ENCODE measurements around the gene CD6. TPM values are rescaled to one million over a fixed set of nuclear protein-coding genes. Genes with fewer than 3 reads are reported as not detected.

The CD6 gene
- total RNA-seq, 1 donor from 2014 or later, result not detected

DNA sequence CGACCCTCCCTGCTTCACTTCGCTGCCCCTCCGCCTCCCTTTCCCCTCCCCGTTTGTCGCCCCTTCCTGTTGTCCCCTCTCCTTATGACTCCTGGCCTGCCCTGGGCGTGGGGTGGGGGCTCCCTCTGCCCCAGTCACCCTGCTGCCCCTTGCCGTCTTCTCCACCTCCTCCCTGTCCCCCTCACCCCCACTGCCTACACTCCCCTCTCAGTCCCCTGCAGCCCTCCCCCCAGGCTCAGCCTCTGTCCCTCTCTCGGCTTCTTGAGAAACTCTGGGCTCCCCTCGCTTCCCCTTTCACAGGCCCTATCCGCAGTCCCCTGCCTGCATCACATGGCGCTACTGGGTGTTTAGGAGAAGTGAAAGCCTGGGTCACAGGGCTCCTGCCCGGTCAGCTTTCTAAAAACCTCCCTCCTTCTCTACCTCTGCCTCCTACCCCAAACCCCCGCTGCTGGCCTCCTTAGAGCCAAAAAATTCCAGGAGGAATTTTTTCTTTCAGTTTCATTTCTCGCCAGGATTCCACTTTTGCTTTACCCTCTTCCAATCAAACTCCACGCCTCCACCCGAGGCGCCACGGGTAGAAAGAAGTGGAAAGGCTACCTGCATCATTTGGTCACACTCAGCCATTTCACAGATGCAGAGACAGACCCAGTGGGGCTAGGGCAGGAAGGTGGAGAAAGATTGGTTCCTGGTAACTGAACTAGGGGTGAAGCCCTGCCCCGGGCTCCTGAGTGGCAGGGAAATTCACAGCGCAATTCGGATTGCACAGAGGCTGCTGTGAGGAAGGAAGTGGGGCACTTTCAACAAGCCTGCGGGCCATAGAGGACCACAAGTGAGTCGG, 19.4 kb upstream of the CD6 start, which contains the start of gene SLC15A3:
TSS of gene SLC15A3 (minus strand) at position 273 of the 838 bp plus-strand sequence. CDS start 625 bp downstream, outside the sequence.
- Histone ChIP-seq H3K27me3 (ENCODE audit: control insufficient read depth, insufficient read depth, low read length) (no peaks in the 10 kb centered on the region), H3K36me3 (ENCODE audit: control insufficient read depth, insufficient read depth, low read length) (no peaks in the 10 kb centered on the region), H3K4me3 (ENCODE audit: low read depth, low read length) (peak within 1 kb of the TSS; percentile 17)
- FAIRE-seq, result no peak
- DNase-seq (ENCODE audit: low read depth), result no peak
- TF ChIP-seq, protein P1, sequence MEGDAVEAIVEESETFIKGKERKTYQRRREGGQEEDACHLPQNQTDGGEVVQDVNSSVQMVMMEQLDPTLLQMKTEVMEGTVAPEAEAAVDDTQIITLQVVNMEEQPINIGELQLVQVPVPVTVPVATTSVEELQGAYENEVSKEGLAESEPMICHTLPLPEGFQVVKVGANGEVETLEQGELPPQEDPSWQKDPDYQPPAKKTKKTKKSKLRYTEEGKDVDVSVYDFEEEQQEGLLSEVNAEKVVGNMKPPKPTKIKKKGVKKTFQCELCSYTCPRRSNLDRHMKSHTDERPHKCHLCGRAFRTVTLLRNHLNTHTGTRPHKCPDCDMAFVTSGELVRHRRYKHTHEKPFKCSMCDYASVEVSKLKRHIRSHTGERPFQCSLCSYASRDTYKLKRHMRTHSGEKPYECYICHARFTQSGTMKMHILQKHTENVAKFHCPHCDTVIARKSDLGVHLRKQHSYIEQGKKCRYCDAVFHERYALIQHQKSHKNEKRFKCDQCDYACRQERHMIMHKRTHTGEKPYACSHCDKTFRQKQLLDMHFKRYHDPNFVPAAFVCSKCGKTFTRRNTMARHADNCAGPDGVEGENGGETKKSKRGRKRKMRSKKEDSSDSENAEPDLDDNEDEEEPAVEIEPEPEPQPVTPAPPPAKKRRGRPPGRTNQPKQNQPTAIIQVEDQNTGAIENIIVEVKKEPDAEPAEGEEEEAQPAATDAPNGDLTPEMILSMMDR (IDR thresholded peaks at IDR 0.05; ENCODE audit: insufficient read depth, low read length, severe bottlenecking), result no peak

DNA sequence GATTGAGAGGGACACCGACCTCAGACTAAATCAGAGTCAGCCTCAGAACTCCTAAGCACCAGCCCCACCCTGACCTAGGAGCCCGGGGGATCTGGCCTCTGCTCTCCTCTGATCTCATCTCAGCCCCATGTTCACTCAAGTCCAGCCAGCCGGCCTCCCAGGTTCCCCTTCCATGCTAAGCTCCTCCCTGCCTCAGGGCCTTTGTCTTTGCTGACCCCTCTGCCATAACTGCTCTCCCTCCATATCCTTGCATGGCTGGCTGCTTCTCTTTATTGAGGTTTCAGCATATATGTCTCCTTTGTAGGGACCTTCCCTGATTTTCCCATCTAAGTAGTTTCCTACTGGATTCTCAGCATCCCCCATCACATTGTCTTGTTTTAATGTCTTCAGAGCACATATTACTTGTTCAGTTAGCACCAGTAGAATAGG, 18.7 kb upstream of the CD6 start:
- no peak overlapping the region for H3K4me3 ChIP-seq (ENCODE audit: low read depth, low read length)
- TF ChIP-seq, protein P1 (IDR thresholded peaks at IDR 0.05; ENCODE audit: insufficient read depth, low read length, severe bottlenecking), result no peak
- no peaks in the 10 kb centered on the region for H3K36me3 ChIP-seq (ENCODE audit: control insufficient read depth, insufficient read depth, low read length)
- FAIRE-seq, result no peak
- no peaks in the 10 kb centered on the region for H3K27me3 ChIP-seq (ENCODE audit: control insufficient read depth, insufficient read depth, low read length)
- no peak for DNase-seq (ENCODE audit: low read depth)

DNA sequence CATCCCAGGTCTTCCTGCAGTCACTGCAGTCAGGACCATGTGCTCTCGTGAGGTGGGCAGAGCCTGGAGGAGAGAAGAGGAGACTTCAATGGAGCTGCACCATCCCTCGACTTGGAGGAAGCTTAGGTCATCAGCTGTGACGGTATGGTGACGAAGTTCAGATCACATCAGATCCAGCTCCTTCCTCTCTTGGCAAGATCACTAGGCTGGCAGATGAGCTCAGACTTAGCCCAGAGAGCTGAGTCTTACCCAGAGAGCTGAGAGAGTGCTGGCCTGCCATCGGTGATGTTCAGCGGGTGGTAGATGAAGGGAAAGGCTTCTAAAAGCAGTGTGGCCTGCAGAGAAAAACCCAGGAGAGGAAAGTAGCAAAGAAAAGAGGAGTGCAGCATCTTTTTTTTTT, 17.7 kb upstream of the CD6 start:
- Histone ChIP-seq H3K27me3 (ENCODE audit: control insufficient read depth, insufficient read depth, low read length) (no peaks in the 10 kb centered on the region), H3K36me3 (ENCODE audit: control insufficient read depth, insufficient read depth, low read length) (no peaks in the 10 kb centered on the region), H3K4me3 (ENCODE audit: low read depth, low read length) (no peak overlapping the region)
- no peak for FAIRE-seq
- DNase-seq (ENCODE audit: low read depth), result no peak
- TF ChIP-seq, protein P1 (IDR thresholded peaks at IDR 0.05; ENCODE audit: insufficient read depth, low read length, severe bottlenecking), result no peak

DNA sequence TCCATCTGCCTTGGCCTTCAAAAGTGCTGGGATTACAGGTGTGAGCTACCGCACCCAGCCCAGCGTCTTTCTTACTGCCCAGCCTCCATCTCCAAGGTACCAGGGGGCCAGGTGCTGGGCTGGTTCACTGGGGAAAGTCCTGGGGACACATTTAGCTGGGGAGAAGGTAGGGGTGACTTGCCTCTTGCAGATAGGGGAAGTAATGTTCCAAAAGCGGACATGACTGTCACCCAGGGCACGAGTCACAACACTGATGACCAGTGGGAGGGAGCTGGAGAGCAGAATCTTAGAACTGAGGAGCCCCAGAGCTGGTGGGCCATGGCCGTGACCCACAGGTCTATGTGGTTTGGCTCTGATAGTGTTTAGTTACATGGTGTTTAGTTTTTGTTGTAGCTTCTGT, 17.1 kb upstream of the CD6 start:
- Histone ChIP-seq H3K36me3 (ENCODE audit: control insufficient read depth, insufficient read depth, low read length) (no peaks in the 10 kb centered on the region), H3K27me3 (ENCODE audit: control insufficient read depth, insufficient read depth, low read length) (no peaks in the 10 kb centered on the region), H3K4me3 (ENCODE audit: low read depth, low read length) (no peak overlapping the region)
- TF ChIP-seq, protein P1 (IDR thresholded peaks at IDR 0.05; ENCODE audit: insufficient read depth, low read length, severe bottlenecking), result no peak
- DNase-seq (ENCODE audit: low read depth) (no peak), FAIRE-seq (no peak)

DNA sequence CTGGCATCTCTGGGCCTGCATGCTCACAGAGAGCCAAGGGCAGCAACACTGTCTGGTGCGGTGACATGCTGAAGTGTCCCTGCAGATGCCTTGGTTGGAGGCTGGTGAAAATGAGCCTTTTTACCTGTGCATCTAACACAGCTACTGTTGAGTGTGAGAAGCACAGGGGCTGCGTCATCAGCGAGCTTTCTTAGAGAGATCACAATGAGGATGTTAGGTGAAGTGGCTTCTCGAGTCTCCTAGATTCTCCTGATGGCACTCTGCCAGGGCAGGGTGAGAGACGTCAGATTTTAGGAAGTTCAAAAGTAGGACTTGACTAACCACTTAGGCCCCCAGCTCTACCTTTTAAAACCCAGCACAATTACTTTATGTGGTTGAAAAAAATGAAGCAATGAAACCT, 15.9 kb upstream of the CD6 start:
- DNase-seq (ENCODE audit: low read depth) (no peak), FAIRE-seq (no peak)
- TF ChIP-seq, protein P1 (IDR thresholded peaks at IDR 0.05; ENCODE audit: insufficient read depth, low read length, severe bottlenecking), result no peak
- no peaks in the 10 kb centered on the region for H3K27me3 ChIP-seq (ENCODE audit: control insufficient read depth, insufficient read depth, low read length)
- no peaks in the 10 kb centered on the region for H3K36me3 ChIP-seq (ENCODE audit: control insufficient read depth, insufficient read depth, low read length)
- no peak overlapping the region for H3K4me3 ChIP-seq (ENCODE audit: low read depth, low read length)
